OCI-LY3 (cell line): ENCODE data around the gene SEMA3C.

Experiments
- H2AFZ ChIP-seq: fragments of 200-600, 300-600 bp; shearing (Covaris generic); 2 replicates; pipeline ENCODE4 v1.6.0; 2014; ENCODE audit warnings: antibody characterized with exemption, low read depth, low read length
- H3K27ac ChIP-seq: fragments of 200-600, 300-600 bp; sonication (generic); 2 replicates; pipeline ENCODE4 v1.5.1; 2014; ENCODE audit warnings: mild to moderate bottlenecking, low read length, moderate library complexity, mixed read lengths
- H3K27me3 ChIP-seq: fragments of 200-600, 300-600 bp; sonication (generic); 2 replicates; pipeline ENCODE4 v1.6.1; 2014; ENCODE audit warnings: low read depth, low read length, mixed read lengths
- H3K36me3 ChIP-seq: fragments of 200-600, 300-600 bp; sonication (generic); replicated peaks from 2 replicates; pipeline ENCODE3; 2014; ENCODE audit warnings: low read depth, low read length, mixed read lengths
- H3K4me1 ChIP-seq: fragments of 300-600, 200-600 bp; sonication (generic); 2 replicates; pipeline ENCODE4 v1.6.1; 2014; ENCODE audit warnings: low read length, mixed read lengths
- H3K4me2 ChIP-seq: fragments of 200-600, 300-600 bp; sonication (generic); 2 replicates; pipeline ENCODE4 v1.6.1; 2014; ENCODE audit warnings: low read length, mixed read lengths
- H3K4me3 ChIP-seq: fragments of 300-600, 200-600 bp; sonication (generic); 2 replicates; pipeline ENCODE4 v1.5.1; 2014; ENCODE audit warnings: antibody characterized with exemption, mild to moderate bottlenecking, low read length, moderate library complexity
- H3K79me2 ChIP-seq: fragments of 300-600, 200-600 bp; shearing (Covaris generic); 2 replicates; pipeline ENCODE4 v1.6.1; 2014; ENCODE audit warnings: mild to moderate bottlenecking, low read length, mixed read lengths
- H3K9ac ChIP-seq: fragments of 300-600, 200-600 bp; shearing (Covaris generic); 2 replicates; pipeline ENCODE4 v1.6.0; 2014; ENCODE audit warnings: mild to moderate bottlenecking, low read length, moderate library complexity
- H3K9me3 ChIP-seq: fragments of 200-600, 300-600 bp; shearing (Covaris generic); 2 replicates; pipeline ENCODE4 v1.6.1; 2014; ENCODE audit warnings: low read length, mixed read lengths; ENCODE audit not compliant: insufficient read depth
- H4K20me1 ChIP-seq: fragments of 200-600, 300-600 bp; sonication (generic); 2 replicates; pipeline ENCODE4 v1.6.1; 2016; ENCODE audit warnings: low read length, mixed read lengths; ENCODE audit not compliant: insufficient read depth
- CTCF ChIP-seq: fragments of 200-600, 300-600 bp; sonication (generic); IDR thresholded peaks from 2 replicates; pipeline ENCODE4 v1.5.1; 2014; ENCODE audit warnings: antibody characterized with exemption, low read length, low read depth
- EZH2phosphoT487 ChIP-seq: fragments of 200-600 bp; shearing (Covaris generic); IDR thresholded peaks from 2 replicates; pipeline ENCODE4 v1.6.1; 2018; ENCODE audit warnings: antibody characterized with exemption, mixed run types, low read depth

The SEMA3C gene

DNA sequence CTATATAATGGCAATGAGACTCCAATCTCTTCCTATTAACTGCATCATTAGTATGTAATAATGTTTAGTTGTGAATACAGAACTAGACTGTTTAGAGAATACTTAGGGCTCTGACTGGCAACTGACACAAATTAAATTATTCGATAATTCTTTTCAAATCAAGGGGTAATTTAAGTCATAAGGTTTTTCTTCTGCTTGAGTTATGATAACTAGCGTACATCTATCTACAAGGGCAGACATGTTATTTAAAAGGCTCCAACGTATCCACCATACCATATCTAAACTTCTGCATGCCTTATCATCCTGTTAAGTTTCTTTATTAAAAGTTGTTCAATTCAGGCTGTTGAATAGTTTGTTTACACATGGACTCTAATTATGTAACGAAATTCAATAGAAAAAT lies 11.2 kb downstream of the SEMA3C start:
- no peak overlapping the region for H2AFZ ChIP-seq
- no peak overlapping the region for H3K9ac ChIP-seq
- peaks cover 3% of the 10 kb centered on the region for H3K36me3 ChIP-seq
- H3K79me2 ChIP-seq: no peaks in the 10 kb centered on the region
- H3K4me3 ChIP-seq: no peak overlapping the region
- no peak for TF ChIP-seq CTCF
- TF ChIP-seq EZH2phosphoT487: no peak
- no peak overlapping the region for H3K27ac ChIP-seq
- H3K4me1 ChIP-seq: peaks cover 45% of the 10 kb centered on the region
- H3K4me2 ChIP-seq: no peak overlapping the region
- H4K20me1 ChIP-seq: no peaks in the 10 kb centered on the region
- no peaks in the 10 kb centered on the region for H3K9me3 ChIP-seq
- H3K27me3 ChIP-seq: 0 out of 2 replicates have a peak, but pooled peaks cover 6% of the 10 kb centered on the region

GRCh38 chr7:80907141-80907601 lies 11.7 kb downstream of the SEMA3C start:
- Histone ChIP-seq H3K4me3 (no peak overlapping the region), H2AFZ (no peak overlapping the region), H3K9ac (no peak overlapping the region), H3K27ac (no peak overlapping the region), H3K27me3 (0 out of 2 replicates have a peak, but pooled peaks cover 6% of the 10 kb centered on the region), H3K4me2 (no peak overlapping the region), H3K4me1 (peaks cover 46% of the 10 kb centered on the region), H3K36me3 (peaks cover 3% of the 10 kb centered on the region), H3K79me2 (no peaks in the 10 kb centered on the region), H3K9me3 (no peaks in the 10 kb centered on the region), H4K20me1 (no peaks in the 10 kb centered on the region)
- TF ChIP-seq CTCF (no peak), EZH2phosphoT487 (no peak)

GRCh38 chr7:80905334-80905733 lies 13.5 kb downstream of the SEMA3C start:
- H3K4me1 ChIP-seq: peaks cover 40% of the 10 kb centered on the region
- no peaks in the 10 kb centered on the region for H3K36me3 ChIP-seq
- no peak overlapping the region for H2AFZ ChIP-seq
- no peaks in the 10 kb centered on the region for H4K20me1 ChIP-seq
- no peaks in the 10 kb centered on the region for H3K9me3 ChIP-seq
- H3K27me3 ChIP-seq: 0 out of 2 replicates have a peak, but pooled peaks cover 6% of the 10 kb centered on the region
- H3K27ac ChIP-seq: no peak overlapping the region
- H3K79me2 ChIP-seq: no peaks in the 10 kb centered on the region
- no peak overlapping the region for H3K9ac ChIP-seq
- H3K4me3 ChIP-seq: no peak overlapping the region
- no peak overlapping the region for H3K4me2 ChIP-seq
- TF ChIP-seq EZH2phosphoT487: no peak
- no peak for TF ChIP-seq CTCF

GRCh38 chr7:80902716-80903308 lies 16.0 kb downstream of the SEMA3C start:
- Histone ChIP-seq H3K4me1 (peaks cover 25% of the 10 kb centered on the region), H3K36me3 (no peaks in the 10 kb centered on the region), H3K4me2 (peak overlapping the region; percentile 57), H3K4me3 (peak overlapping the region; percentile 13; the same call in 1 of the 2 replicates), H3K27me3 (0 out of 2 replicates have a peak, but pooled peaks cover 6% of the 10 kb centered on the region), H3K9me3 (no peaks in the 10 kb centered on the region), H2AFZ (no peak overlapping the region), H3K27ac (no peak overlapping the region), H3K9ac (no peak overlapping the region), H4K20me1 (no peaks in the 10 kb centered on the region), H3K79me2 (no peaks in the 10 kb centered on the region)
- no peak for TF ChIP-seq EZH2phosphoT487
- TF ChIP-seq CTCF: no peak
